ENCODE measurements around the gene GRK5. TPM values are rescaled to one million over a fixed set of nuclear protein-coding genes. Genes with fewer than 3 reads are reported as not detected.

The GRK5 gene
- total RNA-seq, 1 experiment from 2014 or later, result 1.2 TPM

GRCh38 chr10:119278126-119278709 lies 70.8 kb downstream of the GRK5 start:
- no peaks in the 10 kb centered on the region for H3K36me3 ChIP-seq (replicated peaks; ENCODE audit: control insufficient read depth, insufficient read depth, low read length)
- no peaks in the 10 kb centered on the region for H3K27me3 ChIP-seq (ENCODE audit: control insufficient read depth, insufficient read depth, low read length)
- no peak overlapping the region for H3K4me3 ChIP-seq (ENCODE audit: insufficient read depth, low read depth, low read length)
- no peak for DNase-seq

- Histone ChIP-seq H3K4me3 (ENCODE audit: insufficient read depth, low read depth, low read length) (no peak overlapping the region), H3K27me3 (ENCODE audit: control insufficient read depth, insufficient read depth, low read length) (no peaks in the 10 kb centered on the region), H3K36me3 (replicated peaks; ENCODE audit: control insufficient read depth, insufficient read depth, low read length) (no peaks in the 10 kb centered on the region)
- DNase-seq, result no peak
Observed at GRCh38 chr10:119279441-119279840, 72.1 kb downstream of the GRK5 start.

GRCh38 chr10:119281581-119282071 lies 74.3 kb downstream of the GRK5 start:
- DNase-seq, result no peak
- Histone ChIP-seq H3K4me3 (ENCODE audit: insufficient read depth, low read depth, low read length) (no peak overlapping the region), H3K36me3 (replicated peaks; ENCODE audit: control insufficient read depth, insufficient read depth, low read length) (no peaks in the 10 kb centered on the region), H3K27me3 (ENCODE audit: control insufficient read depth, insufficient read depth, low read length) (no peaks in the 10 kb centered on the region)

GRCh38 chr10:119282446-119282845 lies 75.1 kb downstream of the GRK5 start:
- H3K36me3 ChIP-seq (replicated peaks; ENCODE audit: control insufficient read depth, insufficient read depth, low read length), result no peaks in the 10 kb centered on the region
- no peaks in the 10 kb centered on the region for H3K27me3 ChIP-seq (ENCODE audit: control insufficient read depth, insufficient read depth, low read length)
- no peak overlapping the region for H3K4me3 ChIP-seq (ENCODE audit: insufficient read depth, low read depth, low read length)
- DNase-seq, result no peak

- no peak for DNase-seq
- Histone ChIP-seq H3K36me3 (replicated peaks; ENCODE audit: control insufficient read depth, insufficient read depth, low read length) (no peaks in the 10 kb centered on the region), H3K27me3 (ENCODE audit: control insufficient read depth, insufficient read depth, low read length) (no peaks in the 10 kb centered on the region), H3K4me3 (ENCODE audit: insufficient read depth, low read depth, low read length) (no peak overlapping the region)
Observed at GRCh38 chr10:119283387-119283786, 76.0 kb downstream of the GRK5 start.

GRCh38 chr10:119283818-119284217 lies 76.4 kb downstream of the GRK5 start:
- no peaks in the 10 kb centered on the region for H3K36me3 ChIP-seq (replicated peaks; ENCODE audit: control insufficient read depth, insufficient read depth, low read length)
- no peak overlapping the region for H3K4me3 ChIP-seq (ENCODE audit: insufficient read depth, low read depth, low read length)
- no peak for DNase-seq
- H3K27me3 ChIP-seq (ENCODE audit: control insufficient read depth, insufficient read depth, low read length), result no peaks in the 10 kb centered on the region

GRCh38 chr10:119284679-119285096 lies 77.3 kb downstream of the GRK5 start:
- no peaks in the 10 kb centered on the region for H3K27me3 ChIP-seq (ENCODE audit: control insufficient read depth, insufficient read depth, low read length)
- H3K4me3 ChIP-seq (ENCODE audit: insufficient read depth, low read depth, low read length), result no peak overlapping the region
- H3K36me3 ChIP-seq (replicated peaks; ENCODE audit: control insufficient read depth, insufficient read depth, low read length), result no peaks in the 10 kb centered on the region
- no peak for DNase-seq

GRCh38 chr10:119285495-119286267 lies 78.3 kb downstream of the GRK5 start:
- H3K27me3 ChIP-seq (ENCODE audit: control insufficient read depth, insufficient read depth, low read length), result no peaks in the 10 kb centered on the region
- H3K36me3 ChIP-seq (replicated peaks; ENCODE audit: control insufficient read depth, insufficient read depth, low read length), result no peaks in the 10 kb centered on the region
- DNase-seq, result no peak
- H3K4me3 ChIP-seq (ENCODE audit: insufficient read depth, low read depth, low read length), result no peak overlapping the region

- DNase-seq, result no peak
- Histone ChIP-seq H3K27me3 (ENCODE audit: control insufficient read depth, insufficient read depth, low read length) (no peaks in the 10 kb centered on the region), H3K36me3 (replicated peaks; ENCODE audit: control insufficient read depth, insufficient read depth, low read length) (no peaks in the 10 kb centered on the region), H3K4me3 (ENCODE audit: insufficient read depth, low read depth, low read length) (no peak overlapping the region)
Observed at GRCh38 chr10:119286516-119286915, 79.1 kb downstream of the GRK5 start.

- no peaks in the 10 kb centered on the region for H3K36me3 ChIP-seq (replicated peaks; ENCODE audit: control insufficient read depth, insufficient read depth, low read length)
- no peak overlapping the region for H3K4me3 ChIP-seq (ENCODE audit: insufficient read depth, low read depth, low read length)
- no peak for DNase-seq
- H3K27me3 ChIP-seq (ENCODE audit: control insufficient read depth, insufficient read depth, low read length), result no peaks in the 10 kb centered on the region
Observed at GRCh38 chr10:119286983-119287633, 79.7 kb downstream of the GRK5 start.

- no peaks in the 10 kb centered on the region; the same call in 1 of the 2 replicates for H3K27me3 ChIP-seq (ENCODE audit: control insufficient read depth, insufficient read depth, low read length)
Observed at GRCh38 chr10:119288574-119289001, 81.2 kb downstream of the GRK5 start.

GRCh38 chr10:119289227-119289920 lies 82.0 kb downstream of the GRK5 start:
- no peak for DNase-seq
- no peaks in the 10 kb centered on the region; the same call in 1 of the 2 replicates for H3K27me3 ChIP-seq (ENCODE audit: control insufficient read depth, insufficient read depth, low read length)
- H3K36me3 ChIP-seq (replicated peaks; ENCODE audit: control insufficient read depth, insufficient read depth, low read length), result no peaks in the 10 kb centered on the region
- no peak overlapping the region for H3K4me3 ChIP-seq (ENCODE audit: insufficient read depth, low read depth, low read length)

More at GRCh38 chr10:119288574-119289001, 81.2 kb downstream of the GRK5 start:
- no peak for DNase-seq
- Histone ChIP-seq H3K36me3 (replicated peaks; ENCODE audit: control insufficient read depth, insufficient read depth, low read length) (no peaks in the 10 kb centered on the region), H3K4me3 (ENCODE audit: insufficient read depth, low read depth, low read length) (no peak overlapping the region)

GRCh38 chr10:119290301-119291048 lies 83.1 kb downstream of the GRK5 start:
- DNase-seq, result no peak
- no peaks in the 10 kb centered on the region for H3K36me3 ChIP-seq (replicated peaks; ENCODE audit: control insufficient read depth, insufficient read depth, low read length)
- H3K4me3 ChIP-seq (ENCODE audit: insufficient read depth, low read depth, low read length), result no peak overlapping the region
- no peaks in the 10 kb centered on the region; the same call in 1 of the 2 replicates for H3K27me3 ChIP-seq (ENCODE audit: control insufficient read depth, insufficient read depth, low read length)

Measured in H7 (cell line).